Putamen (tissue), 1 donor: ENCODE data around the gene PIEZO2.
"Not testable (repeated sequence)": the region's sequence is repeated elsewhere in the genome, so short reads cannot be mapped to it uniquely, and the experiment has no call there.

ENCODE experiments used
- DNase-seq: peaks from one replicate; pipeline ENCODE4 v3.0.0-alpha.2; 2016; ENCODE audit warnings: low spot score

Gene PIEZO2

GRCh38 chr18:10973567-10974203 lies 175.7 kb downstream of the PIEZO2 start:
- no peak for DNase-seq

GRCh38 chr18:10971717-10972116 lies 177.7 kb downstream of the PIEZO2 start:
- no peak for DNase-seq

- no peak for DNase-seq
These were observed 184.2 kb downstream of the PIEZO2 start for GRCh38 chr18:10965119-10965518.

- no peak for DNase-seq
These were observed 195.7 kb downstream of the PIEZO2 start for GRCh38 chr18:10953672-10954071.

GRCh38 chr18:10951631-10952544 lies 197.5 kb downstream of the PIEZO2 start:
- DNase-seq: no peak

- DNase-seq: no peak
These were observed 198.3 kb downstream of the PIEZO2 start for GRCh38 chr18:10950876-10951630.

- no peak for DNase-seq
These were observed 199.1 kb downstream of the PIEZO2 start for GRCh38 chr18:10950080-10950875.

- DNase-seq: no peak
These were observed 199.7 kb downstream of the PIEZO2 start for GRCh38 chr18:10949655-10950054.

- DNase-seq: no peak
These were observed 200.9 kb downstream of the PIEZO2 start for GRCh38 chr18:10948421-10948820.

GRCh38 chr18:10946058-10946457 lies 203.3 kb downstream of the PIEZO2 start:
- no peak for DNase-seq

GRCh38 chr18:10942998-10943397 lies 206.4 kb downstream of the PIEZO2 start:
- no peak for DNase-seq

- DNase-seq: no peak
These were observed 209.5 kb downstream of the PIEZO2 start for GRCh38 chr18:10939822-10940221.

- no peak for DNase-seq
These were observed 211.4 kb downstream of the PIEZO2 start for GRCh38 chr18:10937743-10938640.

GRCh38 chr18:10936176-10937053 lies 213.0 kb downstream of the PIEZO2 start:
- DNase-seq: no peak

- no peak for DNase-seq
These were observed 213.8 kb downstream of the PIEZO2 start for GRCh38 chr18:10935588-10935987.

GRCh38 chr18:10933648-10934047 lies 215.7 kb downstream of the PIEZO2 start:
- DNase-seq: not testable (repeated sequence)

GRCh38 chr18:10930076-10930475 lies 219.3 kb downstream of the PIEZO2 start:
- no peak for DNase-seq

GRCh38 chr18:10928772-10929373 lies 220.5 kb downstream of the PIEZO2 start:
- no peak for DNase-seq
